Diencephalon (tissue), 1 donor: ENCODE data around the gene MPIG6B. TPM values are rescaled to one million over a fixed set of nuclear protein-coding genes. Genes with fewer than 3 reads are reported as not detected.

Experiments
- small RNA-seq: library from RNA; depleted of rRNA; stranded (forward); fragments of <200 nt; gene quantifications from one replicate; pipeline ENCODE3, GENCODE V24; 2014
- total RNA-seq: library from RNA; depleted of rRNA; stranded (reverse); fragments of >200 nt; gene quantifications from one replicate; pipeline ENCODE4 v1.2.3, GENCODE V29; 2014

Gene MPIG6B, protein sequence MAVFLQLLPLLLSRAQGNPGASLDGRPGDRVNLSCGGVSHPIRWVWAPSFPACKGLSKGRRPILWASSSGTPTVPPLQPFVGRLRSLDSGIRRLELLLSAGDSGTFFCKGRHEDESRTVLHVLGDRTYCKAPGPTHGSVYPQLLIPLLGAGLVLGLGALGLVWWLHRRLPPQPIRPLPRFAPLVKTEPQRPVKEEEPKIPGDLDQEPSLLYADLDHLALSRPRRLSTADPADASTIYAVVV
- not detected for total RNA-seq

DNA sequence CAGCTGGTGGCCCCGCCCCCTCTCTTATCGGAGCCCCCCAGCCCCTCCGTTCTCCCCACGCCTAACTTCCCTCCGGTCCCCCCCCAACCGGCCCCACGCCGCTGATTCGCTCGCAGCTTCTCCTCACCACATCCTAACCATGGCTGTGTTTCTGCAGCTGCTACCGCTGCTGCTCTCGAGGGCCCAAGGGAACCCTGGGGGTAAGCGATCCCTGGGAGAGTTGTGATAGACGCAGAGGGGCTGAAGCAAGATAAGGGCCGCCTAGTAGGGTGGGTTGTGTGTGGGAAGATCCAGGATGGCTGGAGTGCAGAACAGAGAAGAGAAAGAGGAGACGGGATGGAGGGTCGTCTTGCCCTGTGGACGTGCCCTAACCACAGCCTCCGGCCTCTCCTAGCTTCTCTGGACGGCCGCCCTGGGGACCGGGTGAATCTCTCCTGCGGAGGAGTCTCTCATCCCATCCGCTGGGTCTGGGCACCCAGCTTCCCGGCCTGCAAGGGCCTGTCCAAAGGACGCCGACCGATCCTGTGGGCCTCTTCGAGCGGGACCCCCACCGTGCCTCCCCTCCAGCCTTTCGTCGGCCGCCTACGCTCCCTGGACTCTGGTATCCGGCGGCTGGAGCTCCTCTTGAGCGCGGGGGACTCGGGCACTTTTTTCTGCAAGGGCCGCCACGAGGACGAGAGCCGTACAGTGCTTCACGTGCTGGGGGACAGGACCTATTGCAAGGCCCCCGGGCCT lies at the start of gene MPIG6B:
Gene MPIG6B (plus strand): TSS at position 129 of the 735 bp plus-strand sequence. CDS start 11 bp downstream, at position 140.

GRCh38 chr6:31680226-31681134 lies 42.7 kb upstream of the MPIG6B start, which contains the start of gene LY6G5C:
Gene LY6G5C (minus strand): TSS chr6:31681067. CDS start chr6:31680373, 694 bp downstream.

DNA sequence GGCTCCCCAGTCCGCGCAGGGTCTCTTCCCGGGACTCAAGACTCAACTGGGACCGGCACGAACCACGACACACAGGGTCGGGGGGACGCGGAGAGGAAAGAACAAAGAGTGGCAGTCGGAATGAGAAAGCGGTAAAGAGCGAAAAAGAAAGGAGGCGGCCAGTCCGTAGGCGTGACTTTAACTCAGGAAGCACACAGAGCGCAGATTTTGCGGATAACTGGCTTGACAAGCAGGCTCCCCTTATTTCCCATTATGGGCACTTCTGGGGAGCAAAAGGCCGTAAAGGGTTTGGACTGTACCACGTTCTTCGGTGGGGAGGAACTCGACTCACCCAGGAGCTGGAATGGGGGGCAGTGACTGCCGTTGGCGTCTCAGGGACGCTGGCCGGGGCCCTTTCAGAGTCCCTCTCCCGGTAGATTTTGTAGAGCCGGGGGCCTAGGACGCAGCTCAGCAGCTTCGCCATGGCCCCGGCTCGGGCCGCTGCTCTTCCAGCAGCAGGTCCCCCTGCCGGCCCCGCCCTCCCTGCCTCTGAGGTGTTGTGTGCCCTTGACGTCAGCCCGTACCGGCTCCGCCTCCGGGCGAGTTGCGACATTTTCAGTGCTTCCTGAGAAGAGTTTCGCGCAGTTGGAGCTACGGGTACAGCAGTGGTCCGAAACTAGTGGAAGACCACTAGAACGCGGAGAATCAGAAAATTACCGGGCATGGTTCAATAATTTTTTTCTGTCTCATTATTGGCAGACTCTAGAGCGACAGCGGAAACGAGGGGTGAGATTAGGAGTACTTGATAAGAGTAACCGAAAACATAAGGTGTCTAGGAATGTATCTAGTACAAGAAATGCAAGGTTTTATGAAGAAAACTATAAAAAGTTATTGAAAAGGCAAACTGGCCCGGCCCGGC lies 20.1 kb upstream of the MPIG6B start, which contains the start of gene ABHD16A:
Gene ABHD16A (minus strand): TSS at position 506 of the 898 bp plus-strand sequence. CDS start 43 bp downstream, at position 463.

GRCh38 chr6:31706599-31706998 lies 16.6 kb upstream of the MPIG6B start, which contains the start of gene LY6G6F:
Gene LY6G6F (plus strand): TSS chr6:31706866. CDS start chr6:31706907, 41 bp downstream.

GRCh38 chr6:31715022-31715958 lies 7.9 kb upstream of the MPIG6B start, which contains the start of gene LY6G6D:
Gene LY6G6D (plus strand): TSS chr6:31715348. CDS start chr6:31715356, 8 bp downstream.

GRCh38 chr6:31721351-31722020 lies 1.7 kb upstream of the MPIG6B start, which contains the start of gene LY6G6C:
Gene LY6G6C (minus strand): TSS chr6:31721746. CDS start chr6:31721679, 67 bp downstream.

DNA sequence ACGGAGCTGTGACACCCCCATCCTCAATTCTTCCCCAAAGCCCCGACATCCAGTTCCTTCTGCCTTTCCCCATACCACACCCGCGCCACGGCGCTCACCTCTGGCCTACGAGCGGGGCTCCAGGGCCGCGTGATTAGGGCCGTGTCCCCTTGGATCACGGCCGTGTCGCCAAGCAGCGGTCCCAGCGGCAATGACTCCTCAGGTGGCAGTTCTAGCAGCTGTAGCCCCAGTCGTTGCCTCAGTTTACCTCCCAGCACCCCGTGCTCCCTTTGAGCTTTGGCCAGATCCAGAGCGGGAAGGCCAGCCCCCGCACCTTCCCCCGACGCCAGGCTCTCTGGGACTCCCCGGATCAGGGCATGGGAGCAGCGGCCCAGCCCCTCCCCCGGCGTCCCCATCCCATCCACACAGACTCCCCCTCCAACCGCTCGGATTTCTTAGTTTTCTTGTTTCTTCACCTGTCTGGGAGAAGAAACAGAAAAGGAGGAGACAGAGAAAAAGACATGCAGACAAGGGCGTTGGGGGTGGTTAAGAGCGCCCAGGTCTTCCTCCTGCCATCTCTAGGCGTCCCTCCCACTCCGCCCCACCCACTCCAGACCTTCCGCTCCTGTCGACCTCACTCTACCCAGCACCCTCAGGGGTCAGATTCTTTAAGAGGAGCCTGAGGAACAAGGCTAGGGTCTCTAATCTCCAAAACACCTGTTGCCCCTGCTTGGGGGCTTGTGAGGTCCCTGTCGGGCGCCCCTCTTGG lies 5.8 kb downstream of the MPIG6B start, which contains the start of gene DDAH2:
Gene DDAH2 (minus strand): TSS at position 533 of the 748 bp plus-strand sequence. CDS start 138 bp downstream, at position 395.

DNA sequence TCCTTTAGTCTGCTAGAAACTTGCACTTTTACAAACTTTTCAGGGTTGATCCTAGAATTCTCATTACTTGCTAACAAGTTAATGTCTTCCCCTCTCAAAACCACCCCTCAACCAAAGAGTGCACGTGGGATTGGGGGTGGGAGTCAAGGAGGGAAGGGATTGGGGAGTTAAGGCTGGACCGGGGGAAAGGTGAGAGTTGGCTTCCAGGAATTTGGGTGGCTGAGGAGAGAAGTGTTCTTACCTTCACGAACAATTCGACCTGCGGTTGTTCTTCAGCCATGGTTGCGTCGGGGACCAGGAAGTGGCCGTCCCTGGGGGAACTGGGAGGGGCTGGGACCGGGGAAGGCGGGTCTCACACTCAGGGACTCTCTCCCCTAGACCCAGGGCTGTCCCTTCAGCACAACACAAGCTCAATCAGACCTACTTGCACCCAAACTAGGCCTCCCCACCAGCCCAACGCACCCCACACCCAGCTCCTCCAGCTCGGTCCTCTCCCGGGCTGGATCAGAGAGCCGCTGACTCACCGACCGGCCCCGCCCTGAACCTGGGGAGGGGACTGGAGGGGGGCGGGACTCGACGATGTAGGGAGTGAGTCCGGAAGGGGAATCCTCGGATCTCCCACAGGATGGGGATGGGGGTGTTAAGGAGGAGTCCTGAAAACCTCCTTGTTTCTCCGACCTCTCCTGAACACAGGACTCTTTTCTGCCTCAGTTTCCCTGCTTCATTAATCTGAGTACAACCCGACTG lies 13.0 kb downstream of the MPIG6B start, which contains the start of gene CLIC1:
Gene CLIC1 (minus strand): TSS at position 510 of the 747 bp plus-strand sequence. CDS start 230 bp downstream, at position 280.

DNA sequence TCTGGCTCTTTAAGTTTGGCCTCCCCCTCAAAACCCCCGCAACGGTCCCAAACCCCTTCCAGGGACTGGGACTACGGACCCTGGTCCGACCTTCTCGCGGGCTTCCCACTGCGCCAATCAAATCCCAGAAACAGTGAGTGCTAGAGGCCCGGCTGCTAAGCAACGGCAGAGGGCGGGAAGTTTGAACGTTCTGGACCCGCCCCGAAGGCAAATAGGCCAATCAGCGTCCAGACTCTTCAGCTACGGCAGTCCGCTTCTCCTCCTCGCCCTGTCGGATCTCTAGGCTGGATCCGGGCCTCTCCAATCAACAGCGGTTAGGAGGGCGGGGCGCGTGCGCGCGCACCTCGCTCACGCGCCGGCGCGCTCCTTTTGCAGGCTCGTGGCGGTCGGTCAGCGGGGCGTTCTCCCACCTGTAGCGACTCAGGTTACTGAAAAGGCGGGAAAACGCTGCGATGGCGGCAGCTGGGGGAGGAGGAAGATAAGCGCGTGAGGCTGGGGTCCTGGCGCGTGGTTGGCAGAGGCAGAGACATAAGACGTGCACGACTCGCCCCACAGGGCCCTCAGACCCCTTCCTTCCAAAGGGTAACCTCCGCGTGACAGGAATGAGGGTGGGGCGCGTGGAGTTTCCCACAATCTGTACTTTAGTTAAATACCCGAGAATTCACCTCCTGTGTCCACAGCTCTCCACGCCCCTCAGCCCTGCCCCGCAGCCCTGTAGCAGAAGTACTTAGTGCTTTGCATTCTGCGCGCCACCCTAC lies 16.6 kb downstream of the MPIG6B start, which contains the start of gene MSH5:
Gene MSH5 (plus strand): TSS at position 367 of the 758 bp plus-strand sequence. CDS start 462 bp downstream, outside the sequence.

DNA sequence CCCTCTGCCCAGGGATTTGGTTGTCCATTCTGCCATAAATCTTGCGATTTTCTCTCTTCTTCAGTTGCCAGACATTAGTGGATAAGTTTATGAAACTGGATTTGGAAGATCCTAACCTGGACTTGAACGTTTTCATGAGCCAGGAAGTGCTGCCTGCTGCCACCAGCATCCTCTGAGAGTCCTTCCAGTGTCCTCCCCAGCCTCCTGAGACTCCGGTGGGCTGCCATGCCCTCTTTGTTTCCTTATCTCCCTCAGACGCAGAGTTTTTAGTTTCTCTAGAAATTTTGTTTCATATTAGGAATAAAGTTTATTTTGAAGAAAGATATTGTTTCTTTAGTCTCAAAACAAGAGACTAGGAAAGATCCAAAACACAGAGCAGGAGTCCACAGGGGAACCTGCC lies 39.2 kb downstream of the MPIG6B start, which contains the start of gene SAPCD1:
Gene SAPCD1 (plus strand): TSS at position 301 of the 400 bp plus-strand sequence. CDS start 399 bp downstream, outside the sequence.

Small RNAs within 50 kb of the gene (small RNA-seq; reads per million reads assigned to genes)
- gene LY6G6D (not detected), gene MIR4646 (not detected), gene MSH5-SAPCD1 (not detected), gene RNU6-850P (not detected), gene SAPCD1 (not detected)

Other genes starting within 250 kb of the MPIG6B start
- gene MICB, start 225.2 kb upstream of the MPIG6B start, total RNA-seq: 0.69 TPM
- gene MCCD1, start 194.4 kb upstream of the MPIG6B start, total RNA-seq: not detected
- gene DDX39B, start 181.4 kb upstream of the MPIG6B start, total RNA-seq: 303 TPM
- 69.4 TPM for gene ATP6V1G2, start 176.8 kb upstream of the MPIG6B start, total RNA-seq
- 16.1 TPM for gene NFKBIL1, start 175.8 kb upstream of the MPIG6B start, total RNA-seq
- gene LTA, start 151.1 kb upstream of the MPIG6B start, total RNA-seq: not detected
- 0.23 TPM for gene TNF, start 147.8 kb upstream of the MPIG6B start, total RNA-seq
- 0.46 TPM for gene LTB, start 140.9 kb upstream of the MPIG6B start, total RNA-seq
- gene LST1, start 137.1 kb upstream of the MPIG6B start, total RNA-seq: 6.0 TPM
- gene NCR3, start 130.4 kb upstream of the MPIG6B start, total RNA-seq: not detected
- gene AIF1, start 108.1 kb upstream of the MPIG6B start, total RNA-seq: 22.6 TPM
- 48.0 TPM for gene PRRC2A, start 102.7 kb upstream of the MPIG6B start, total RNA-seq
- gene BAG6, start 70.7 kb upstream of the MPIG6B start, total RNA-seq: 174 TPM
- gene APOM, start 67.5 kb upstream of the MPIG6B start, total RNA-seq: 0.69 TPM
- 15.9 TPM for gene C6orf47, start 62.6 kb upstream of the MPIG6B start, total RNA-seq
- gene GPANK1, start 58.4 kb upstream of the MPIG6B start, total RNA-seq: 12.0 TPM
- gene CSNK2B, start 57.3 kb upstream of the MPIG6B start, total RNA-seq: 70.1 TPM
- gene LY6G5B, start 53.4 kb upstream of the MPIG6B start, total RNA-seq: 3.7 TPM
- gene LY6G5C, start 42.3 kb upstream of the MPIG6B start, total RNA-seq: 2.5 TPM
- gene ABHD16A, start 20.0 kb upstream of the MPIG6B start, total RNA-seq: 47.5 TPM
- gene LY6G6F, start 16.5 kb upstream of the MPIG6B start, total RNA-seq: not detected
- not detected for gene LY6G6D, start 8.0 kb upstream of the MPIG6B start, total RNA-seq
- gene LY6G6C, start 1.6 kb upstream of the MPIG6B start, total RNA-seq: not detected
- 86.3 TPM for gene DDAH2, start 5.9 kb downstream of the MPIG6B start, total RNA-seq
- gene CLIC1, start 13.2 kb downstream of the MPIG6B start, total RNA-seq: 44.1 TPM
- gene MSH5, start 16.6 kb downstream of the MPIG6B start, total RNA-seq: 8.8 TPM
- gene SAPCD1, start 39.3 kb downstream of the MPIG6B start, total RNA-seq: 2.1 TPM
- gene VWA7, start 54.0 kb downstream of the MPIG6B start, total RNA-seq: 0.69 TPM
- 36.0 TPM for gene VARS1, start 72.4 kb downstream of the MPIG6B start, total RNA-seq
- 23.3 TPM for gene LSM2, start 83.6 kb downstream of the MPIG6B start, total RNA-seq
- 8.1 TPM for gene HSPA1L, start 91.9 kb downstream of the MPIG6B start, total RNA-seq
- gene HSPA1A, start 92.2 kb downstream of the MPIG6B start, total RNA-seq: 190 TPM
- gene HSPA1B, start 104.4 kb downstream of the MPIG6B start, total RNA-seq: 176 TPM
- gene NEU1, start 139.4 kb downstream of the MPIG6B start, total RNA-seq: 18.2 TPM
- gene SLC44A4, start 155.6 kb downstream of the MPIG6B start, total RNA-seq: not detected
- gene EHMT2, start 174.3 kb downstream of the MPIG6B start, total RNA-seq: 78.0 TPM
- 19.4 TPM for gene ZBTB12, start 178.7 kb downstream of the MPIG6B start, total RNA-seq
- 5.3 TPM for gene C2, start 204.3 kb downstream of the MPIG6B start, total RNA-seq
- 3.2 TPM for gene CFB, start 222.7 kb downstream of the MPIG6B start, total RNA-seq
- gene NELFE, start 235.6 kb downstream of the MPIG6B start, total RNA-seq: 47.5 TPM
- 33.0 TPM for gene SKIC2, start 235.8 kb downstream of the MPIG6B start, total RNA-seq
- gene DXO, start 248.8 kb downstream of the MPIG6B start, total RNA-seq: 8.5 TPM